Measurements from ENCODE around the gene PBX1. TPM values are rescaled to one million over a fixed set of nuclear protein-coding genes. Genes with fewer than 3 reads are reported as not detected.

Gene PBX1
- total and polyA plus RNA-seq, 4 donors: 7.8 to 112 (median 33.5) TPM

- 74 to 96% methylated on average over 2 of the region's 2 CpGs for WGBS, 2 donors
- no peak for ATAC-seq (ENCODE audit: insufficient read depth, low FRiP score)
Measured at GRCh38 chr1:164648636-164649035, 89.7 kb downstream of the PBX1 start.

GRCh38 chr1:164649146-164649545 is 90.2 kb downstream of the PBX1 start:
- peaks cover 0 to 2% (median 0%) of the 10 kb centered on the region in 4 donors for H3K9me3 ChIP-seq (ENCODE audit: control insufficient read depth in 4 of 4, insufficient read depth in 3 of 4, low read length in 3 of 4)
- no peak overlapping the region for H3K9ac ChIP-seq (ENCODE audit: insufficient read depth in 1 of 2, low read length in 2 of 2)
- no peaks in the 10 kb centered on the region for H3K36me3 ChIP-seq (ENCODE audit: control insufficient read depth in 4 of 4, insufficient read depth in 4 of 4, low read length in 4 of 4)
- no peaks in the 10 kb centered on the region for H3K27me3 ChIP-seq (ENCODE audit: control insufficient read depth in 3 of 3, insufficient read depth in 3 of 3, low read length in 2 of 3)
- 90 to 93% methylated on average over 4 of the region's 4 CpGs for WGBS, 2 donors
- no peak for DNase-seq
- H3K4me3 ChIP-seq: no peak overlapping the region
- no peak for TF ChIP-seq CTCF (IDR thresholded peaks at IDR 0.05; ENCODE audit: control extremely low read depth, extremely low read depth)
- peaks cover 4 to 20% (median 10%) of the 10 kb centered on the region in 5 donors for H3K4me1 ChIP-seq (ENCODE audit: control insufficient read depth in 5 of 5, insufficient read depth in 5 of 5, low read length in 5 of 5)
- ATAC-seq (ENCODE audit: insufficient read depth, low FRiP score): no peak
- H3K27ac ChIP-seq (ENCODE audit: low read depth in 1 of 2, low read length in 1 of 2): no peak overlapping the region

More at GRCh38 chr1:164648636-164649035, 89.7 kb downstream of the PBX1 start:
- no peaks in the 10 kb centered on the region for H3K36me3 ChIP-seq (ENCODE audit: control insufficient read depth in 4 of 4, insufficient read depth in 4 of 4, low read length in 4 of 4)
- no peak overlapping the region for H3K4me3 ChIP-seq
- no peak overlapping the region for H3K9ac ChIP-seq (ENCODE audit: insufficient read depth in 1 of 2, low read length in 2 of 2)
- peak overlapping the region in 1 of 2 donors; percentile 39 for H3K27ac ChIP-seq (ENCODE audit: low read depth in 1 of 2, low read length in 1 of 2)
- peaks cover 0 to 2% (median 0%) of the 10 kb centered on the region in 4 donors for H3K9me3 ChIP-seq (ENCODE audit: control insufficient read depth in 4 of 4, insufficient read depth in 3 of 4, low read length in 3 of 4)
- H3K27me3 ChIP-seq (ENCODE audit: control insufficient read depth in 3 of 3, insufficient read depth in 3 of 3, low read length in 2 of 3): no peaks in the 10 kb centered on the region
- peaks cover 4 to 21% (median 10%) of the 10 kb centered on the region in 5 donors for H3K4me1 ChIP-seq (ENCODE audit: control insufficient read depth in 5 of 5, insufficient read depth in 5 of 5, low read length in 5 of 5)
- TF ChIP-seq CTCF (IDR thresholded peaks at IDR 0.05; ENCODE audit: control extremely low read depth, extremely low read depth): no peak
- no peak for DNase-seq

GRCh38 chr1:164650531-164650930 is 91.5 kb downstream of the PBX1 start:
- no peak overlapping the region for H3K9ac ChIP-seq (ENCODE audit: insufficient read depth in 1 of 2, low read length in 2 of 2)
- no peak for DNase-seq
- no peaks in the 10 kb centered on the region for H3K36me3 ChIP-seq (ENCODE audit: control insufficient read depth in 4 of 4, insufficient read depth in 4 of 4, low read length in 4 of 4)
- H3K27me3 ChIP-seq (ENCODE audit: control insufficient read depth in 3 of 3, insufficient read depth in 3 of 3, low read length in 2 of 3): no peaks in the 10 kb centered on the region
- TF ChIP-seq CTCF (IDR thresholded peaks at IDR 0.05; ENCODE audit: control extremely low read depth, extremely low read depth): no peak
- peaks cover 0 to 7% (median 5%) of the 10 kb centered on the region in 5 donors for H3K4me1 ChIP-seq (ENCODE audit: control insufficient read depth in 5 of 5, insufficient read depth in 5 of 5, low read length in 5 of 5)
- WGBS, 2 donors: 75 to 82% methylated on average over 2 of the region's 2 CpGs
- no peak for ATAC-seq (ENCODE audit: insufficient read depth, low FRiP score)
- no peak overlapping the region for H3K27ac ChIP-seq (ENCODE audit: low read depth in 1 of 2, low read length in 1 of 2)
- no peak overlapping the region for H3K4me3 ChIP-seq
- H3K9me3 ChIP-seq (ENCODE audit: control insufficient read depth in 4 of 4, insufficient read depth in 3 of 4, low read length in 3 of 4): peaks cover 0 to 2% (median 0%) of the 10 kb centered on the region in 4 donors

Data from lung (tissue), 12 donors.